ENCODE data around the gene MYO1E. TPM values are rescaled to one million over a fixed set of nuclear protein-coding genes. Genes with fewer than 3 reads are reported as not detected.

Gene MYO1E
- total RNA-seq, 5 donors from 2014 or later (not counting 1 experiment from before 2014, with no cell fraction given), result 1.3 to 11.7 (median 4.3) TPM

- Histone ChIP-seq H3K36me3 (ENCODE audit: control insufficient read depth in 2 of 2, extremely low read depth in 1 of 2, insufficient read depth in 1 of 2, low read length in 1 of 2) (no peaks in the 10 kb centered on the region), H3K9me3 (no peaks in the 10 kb centered on the region), H3K27ac (ENCODE audit: low read length) (no peak overlapping the region), H3K27me3 (replicated peaks in 1 of 2; ENCODE audit: control insufficient read depth in 2 of 2, extremely low read depth in 1 of 2, insufficient read depth in 2 of 2, low read length in 1 of 2) (peaks cover 0 to 8% of the 10 kb centered on the region in 2 experiments), H3K4me3 (ENCODE audit: control insufficient read depth in 1 of 2, extremely low read depth in 1 of 2, low read length in 1 of 2) (no peak overlapping the region), H3K4me1 (ENCODE audit: control insufficient read depth in 1 of 2, extremely low read depth in 1 of 2, insufficient read depth in 2 of 2, low read length in 2 of 2) (no peaks in the 10 kb centered on the region)
- DNase-seq, result no peak
- peaks cover 0 to 6% (median 2%) of the 10 kb centered on the region in 3 donors for H3K4me1 Mint-ChIP-seq
- no peak overlapping the region for H3K4me3 Mint-ChIP-seq
- ATAC-seq (replicated peaks in 1 of 4), result no peak
- CTCF ChIA-PET, result no interaction called here
- H3K9me3 Mint-ChIP-seq, result peaks cover 0 to 3% (median 0%) of the 10 kb centered on the region in 3 donors
- 33% methylated on average over 1 of the region's 6 CpGs for WGBS (ENCODE audit: insufficient coverage)
- no peak overlapping the region for H3K27ac Mint-ChIP-seq
- H3K36me3 Mint-ChIP-seq, result peaks cover 5% of the 10 kb centered on the region
- peaks cover 4 to 20% of the 10 kb centered on the region in 2 donors for H3K27me3 Mint-ChIP-seq
- POLR2A ChIA-PET, result no interaction called here
These were observed 180.8 kb downstream of the MYO1E start for GRCh38 chr15:59191855-59192237.

- peaks cover 0 to 8% of the 10 kb centered on the region in 2 experiments for H3K27me3 ChIP-seq (replicated peaks in 1 of 2; ENCODE audit: control insufficient read depth in 2 of 2, extremely low read depth in 1 of 2, insufficient read depth in 2 of 2, low read length in 1 of 2)
- H3K27me3 Mint-ChIP-seq, result peaks cover 4 to 23% of the 10 kb centered on the region in 2 donors
- H3K4me1 ChIP-seq (ENCODE audit: control insufficient read depth in 1 of 2, extremely low read depth in 1 of 2, insufficient read depth in 2 of 2, low read length in 2 of 2), result no peaks in the 10 kb centered on the region
- no peak overlapping the region for H3K27ac ChIP-seq (ENCODE audit: low read length)
- H3K27ac Mint-ChIP-seq, result no peak overlapping the region
- no peaks in the 10 kb centered on the region for H3K4me1 Mint-ChIP-seq
- no peak for ATAC-seq (replicated peaks in 1 of 4)
- WGBS (ENCODE audit: insufficient coverage), result 84% methylated on average over 4 of the region's 7 CpGs
- H3K36me3 Mint-ChIP-seq, result peaks cover 5% of the 10 kb centered on the region
- no peaks in the 10 kb centered on the region for H3K36me3 ChIP-seq (ENCODE audit: control insufficient read depth in 2 of 2, extremely low read depth in 1 of 2, insufficient read depth in 1 of 2, low read length in 1 of 2)
- H3K4me3 ChIP-seq (ENCODE audit: control insufficient read depth in 1 of 2, extremely low read depth in 1 of 2, low read length in 1 of 2), result no peak overlapping the region
- no peak overlapping the region for H3K4me3 Mint-ChIP-seq
- DNase-seq, result no peak
- H3K9me3 Mint-ChIP-seq, result peaks cover 0 to 3% (median 0%) of the 10 kb centered on the region in 3 donors
- H3K9me3 ChIP-seq, result no peaks in the 10 kb centered on the region
- POLR2A ChIA-PET, result no interaction called here
- CTCF ChIA-PET, result no interaction called here
These were observed 182.4 kb downstream of the MYO1E start for GRCh38 chr15:59190291-59190690.

DNA sequence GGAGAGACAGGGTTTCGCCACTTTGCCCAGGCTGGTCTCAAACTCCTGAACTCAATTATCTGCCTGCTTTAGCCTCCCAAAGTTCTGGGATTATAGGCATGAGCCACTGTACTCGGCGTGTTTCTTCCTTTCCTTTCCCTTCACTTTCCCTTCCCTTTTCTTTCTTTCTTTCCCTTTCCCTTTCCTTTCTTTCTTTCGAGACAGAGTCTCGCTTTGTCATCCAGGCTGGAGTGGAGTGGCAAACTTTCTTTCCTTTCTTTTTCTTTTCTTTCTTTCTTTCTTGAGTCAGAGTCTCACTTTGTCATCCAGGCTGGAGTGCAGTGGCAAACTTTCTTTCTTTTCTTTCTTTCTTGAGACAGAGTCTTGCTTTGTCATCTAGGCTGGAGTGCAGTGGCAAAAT lies 183.4 kb downstream of the MYO1E start:
- Mint-ChIP-seq H3K27ac (no peak overlapping the region), H3K4me3 (no peak overlapping the region), H3K27me3 (peaks cover 4 to 23% of the 10 kb centered on the region in 2 donors), H3K36me3 (peaks cover 5% of the 10 kb centered on the region), H3K9me3 (peaks cover 0 to 3% (median 0%) of the 10 kb centered on the region in 3 donors), H3K4me1 (no peaks in the 10 kb centered on the region)
- H3K9me3 ChIP-seq, result no peaks in the 10 kb centered on the region
- CTCF ChIA-PET, result no interaction called here
- no peak overlapping the region for H3K4me3 ChIP-seq (ENCODE audit: control insufficient read depth in 1 of 2, extremely low read depth in 1 of 2, low read length in 1 of 2)
- no peaks in the 10 kb centered on the region for H3K4me1 ChIP-seq (ENCODE audit: control insufficient read depth in 1 of 2, extremely low read depth in 1 of 2, insufficient read depth in 2 of 2, low read length in 2 of 2)
- ATAC-seq (replicated peaks in 1 of 4) (no peak), DNase-seq (no peak)
- 93% methylated on average over 3 of the region's 5 CpGs for WGBS (ENCODE audit: insufficient coverage)
- POLR2A ChIA-PET, result no interaction called here
- no peaks in the 10 kb centered on the region for H3K36me3 ChIP-seq (ENCODE audit: control insufficient read depth in 2 of 2, extremely low read depth in 1 of 2, insufficient read depth in 1 of 2, low read length in 1 of 2)
- no peak overlapping the region for H3K27ac ChIP-seq (ENCODE audit: low read length)
- H3K27me3 ChIP-seq (replicated peaks in 1 of 2; ENCODE audit: control insufficient read depth in 2 of 2, extremely low read depth in 1 of 2, insufficient read depth in 2 of 2, low read length in 1 of 2), result peaks cover 0 to 8% of the 10 kb centered on the region in 2 experiments

GRCh38 chr15:59186501-59186900 lies 186.2 kb downstream of the MYO1E start:
- ChIA-PET POLR2A (no interaction called here), CTCF (no interaction called here)
- Histone ChIP-seq H3K27ac (ENCODE audit: low read length) (no peak overlapping the region), H3K4me1 (ENCODE audit: control insufficient read depth in 1 of 2, extremely low read depth in 1 of 2, insufficient read depth in 2 of 2, low read length in 2 of 2) (no peaks in the 10 kb centered on the region), H3K9me3 (no peaks in the 10 kb centered on the region), H3K4me3 (ENCODE audit: control insufficient read depth in 1 of 2, extremely low read depth in 1 of 2, low read length in 1 of 2) (no peak overlapping the region), H3K27me3 (replicated peaks in 1 of 2; ENCODE audit: control insufficient read depth in 2 of 2, extremely low read depth in 1 of 2, insufficient read depth in 2 of 2, low read length in 1 of 2) (peaks cover 0 to 8% of the 10 kb centered on the region in 2 experiments), H3K36me3 (ENCODE audit: control insufficient read depth in 2 of 2, extremely low read depth in 1 of 2, insufficient read depth in 1 of 2, low read length in 1 of 2) (no peaks in the 10 kb centered on the region)
- no peak overlapping the region for H3K27ac Mint-ChIP-seq
- no peak overlapping the region for H3K4me3 Mint-ChIP-seq
- H3K36me3 Mint-ChIP-seq, result peaks cover 5% of the 10 kb centered on the region
- H3K9me3 Mint-ChIP-seq, result peaks cover 0 to 7% (median 6%) of the 10 kb centered on the region in 3 donors
- no peak for ATAC-seq (replicated peaks in 1 of 4)
- 80% methylated on average over 3 of the region's 4 CpGs for WGBS (ENCODE audit: insufficient coverage)
- DNase-seq, result no peak
- H3K27me3 Mint-ChIP-seq, result peaks cover 4 to 12% of the 10 kb centered on the region in 2 donors
- H3K4me1 Mint-ChIP-seq, result no peaks in the 10 kb centered on the region

DNA sequence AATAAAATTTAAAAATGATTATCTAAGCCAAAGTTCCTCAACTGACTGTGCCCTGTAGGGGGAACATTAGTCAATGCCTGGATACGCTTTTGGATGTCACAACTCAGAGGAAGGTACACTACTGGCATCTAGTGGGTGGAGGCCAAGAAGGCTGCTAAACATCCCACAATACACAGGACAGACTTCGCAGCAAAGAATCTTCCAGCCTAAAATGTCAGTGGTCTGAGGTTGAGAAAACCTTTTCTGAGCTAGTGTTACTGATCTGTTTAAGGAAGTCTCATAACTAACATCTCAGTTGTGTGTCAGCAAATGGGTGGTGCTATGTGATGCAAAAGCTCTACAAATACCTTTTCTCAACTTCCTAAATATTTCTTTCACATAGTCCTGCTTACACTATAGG lies 186.9 kb downstream of the MYO1E start:
- CTCF ChIA-PET, result interaction anchor here in 1 of 2 donors (0.7 kb wide), 1 partner anchor 307 kb away, joined by 4 read pairs; no protein-coding TSS in a partner anchor
- WGBS (ENCODE audit: insufficient coverage), result no CpG with 5 or more reads among the region's 2 CpGs
- Mint-ChIP-seq H3K4me3 (no peak overlapping the region), H3K27me3 (peaks cover 2 to 10% of the 10 kb centered on the region in 2 donors), H3K9me3 (peaks cover 0 to 11% (median 8%) of the 10 kb centered on the region in 3 donors), H3K36me3 (peaks cover 5% of the 10 kb centered on the region), H3K4me1 (no peaks in the 10 kb centered on the region), H3K27ac (no peak overlapping the region)
- H3K36me3 ChIP-seq (ENCODE audit: control insufficient read depth in 2 of 2, extremely low read depth in 1 of 2, insufficient read depth in 1 of 2, low read length in 1 of 2), result no peaks in the 10 kb centered on the region
- DNase-seq (no peak), ATAC-seq (replicated peaks in 1 of 4) (no peak)
- POLR2A ChIA-PET, result no interaction called here
- H3K27me3 ChIP-seq (replicated peaks in 1 of 2; ENCODE audit: control insufficient read depth in 2 of 2, extremely low read depth in 1 of 2, insufficient read depth in 2 of 2, low read length in 1 of 2), result peaks cover 0 to 7% of the 10 kb centered on the region in 2 experiments
- no peaks in the 10 kb centered on the region for H3K9me3 ChIP-seq
- no peak overlapping the region for H3K4me3 ChIP-seq (ENCODE audit: control insufficient read depth in 1 of 2, extremely low read depth in 1 of 2, low read length in 1 of 2)
- no peak overlapping the region for H3K27ac ChIP-seq (ENCODE audit: low read length)
- no peaks in the 10 kb centered on the region for H3K4me1 ChIP-seq (ENCODE audit: control insufficient read depth in 1 of 2, extremely low read depth in 1 of 2, insufficient read depth in 2 of 2, low read length in 2 of 2)

GRCh38 chr15:59180945-59181600 lies 191.6 kb downstream of the MYO1E start:
- Mint-ChIP-seq H3K9me3 (peaks cover 0 to 8% (median 8%) of the 10 kb centered on the region in 3 donors), H3K4me3 (no peak overlapping the region), H3K4me1 (no peaks in the 10 kb centered on the region), H3K36me3 (no peaks in the 10 kb centered on the region), H3K27me3 (peaks cover 7 to 8% of the 10 kb centered on the region in 2 donors), H3K27ac (no peak overlapping the region)
- ChIA-PET POLR2A (no interaction called here), CTCF (interaction anchor here in 1 of 2 donors (0.6 kb wide), 1 partner anchor 329 kb away, joined by 4 read pairs; no protein-coding TSS in a partner anchor)
- DNase-seq (no peak), ATAC-seq (replicated peaks in 1 of 4) (no peak)
- Histone ChIP-seq H3K4me3 (ENCODE audit: control insufficient read depth in 1 of 2, extremely low read depth in 1 of 2, low read length in 1 of 2) (no peak overlapping the region), H3K4me1 (ENCODE audit: control insufficient read depth in 1 of 2, extremely low read depth in 1 of 2, insufficient read depth in 2 of 2, low read length in 2 of 2) (no peaks in the 10 kb centered on the region), H3K27me3 (replicated peaks in 1 of 2; ENCODE audit: control insufficient read depth in 2 of 2, extremely low read depth in 1 of 2, insufficient read depth in 2 of 2, low read length in 1 of 2) (peaks cover 0 to 5% of the 10 kb centered on the region in 2 experiments), H3K36me3 (ENCODE audit: control insufficient read depth in 2 of 2, extremely low read depth in 1 of 2, insufficient read depth in 1 of 2, low read length in 1 of 2) (no peaks in the 10 kb centered on the region), H3K27ac (ENCODE audit: low read length) (no peak overlapping the region), H3K9me3 (no peaks in the 10 kb centered on the region)
- WGBS (ENCODE audit: insufficient coverage), result no CpG with 5 or more reads among the region's 5 CpGs
